Mesenchymal stem cell (in vitro differentiated cells and primary cell): ENCODE data around the gene AKAP6.

Source experiments
- DNase-seq: peaks from one replicate; pipeline ENCODE4 v3.0.0-alpha.2; 2013
- H2AFZ ChIP-seq: one replicate; pipeline ENCODE4 v1.6.1; 2013; ENCODE audit warnings: low read depth, mild to moderate bottlenecking, control low read depth, inconsistent platforms, low read length, moderate library complexity
- H2AK5ac ChIP-seq: 2 replicates; pipeline ENCODE4 v1.6.1; 2013; ENCODE audit warnings: low read length, moderate library complexity, mild to moderate bottlenecking, inconsistent platforms; ENCODE audit not compliant: severe bottlenecking
- H2BK120ac ChIP-seq: one replicate; pipeline ENCODE4 v1.6.1; 2013; ENCODE audit warnings: low read depth, mild to moderate bottlenecking, inconsistent platforms, low read length, moderate library complexity
- H2BK12ac ChIP-seq, 2 experiments: one replicate each; pipeline ENCODE4 v1.6.1; 2013; ENCODE audit warnings: inconsistent platforms in 2 of 2, low read length in 2 of 2, mild to moderate bottlenecking in 2 of 2, moderate library complexity in 2 of 2, control low read depth in 1 of 2
- H2BK15ac ChIP-seq: one replicate; pipeline ENCODE4 v1.6.1; 2013; ENCODE audit warnings: mild to moderate bottlenecking, low read depth, inconsistent platforms; ENCODE audit not compliant: poor library complexity, severe bottlenecking
- H2BK5ac ChIP-seq: 2 replicates; pipeline ENCODE4 v1.6.1; 2013; ENCODE audit warnings: low read depth, mild to moderate bottlenecking, low read length, control low read depth, inconsistent platforms; ENCODE audit not compliant: poor library complexity, severe bottlenecking
- H3K14ac ChIP-seq, 2 experiments: one replicate each; pipeline ENCODE4 v1.6.1; 2013; ENCODE audit warnings: inconsistent platforms in 2 of 2, low read length in 2 of 2, control low read depth in 1 of 2, mild to moderate bottlenecking in 1 of 2, moderate library complexity in 1 of 2
- H3K18ac ChIP-seq, 2 experiments: one replicate each; pipeline ENCODE4 v1.6.1; 2013; ENCODE audit warnings: inconsistent platforms in 2 of 2, low read length in 2 of 2, control low read depth in 1 of 2, low read depth in 1 of 2, mild to moderate bottlenecking in 1 of 2
- H3K23ac ChIP-seq, 2 experiments: one replicate each; pipeline ENCODE4 v1.6.1; 2013; ENCODE audit warnings: inconsistent platforms in 2 of 2, low read length in 2 of 2, mild to moderate bottlenecking in 2 of 2, moderate library complexity in 2 of 2, control low read depth in 1 of 2
- H3K27ac ChIP-seq: 2 replicates; pipeline ENCODE4 v1.5.1; 2013; ENCODE audit warnings: mild to moderate bottlenecking, moderate library complexity, low read length, control low read depth, inconsistent platforms; ENCODE audit not compliant: poor library complexity, severe bottlenecking
- H3K27me3 ChIP-seq, 2 experiments: 2 replicates each; pipeline versions ENCODE4 v1.6.1 to v1.7.0; 2013; ENCODE audit warnings: low read length in 2 of 2, mild to moderate bottlenecking in 2 of 2, moderate library complexity in 2 of 2, control low read depth in 1 of 2, inconsistent platforms in 1 of 2; ENCODE audit not compliant: control insufficient read depth in 1 of 2, insufficient read depth in 1 of 2
- H3K36me3 ChIP-seq, 2 experiments: 2 replicates each; pipeline versions ENCODE4 v1.6.1 to v1.7.0; 2013; ENCODE audit warnings: low read length in 2 of 2, control low read depth in 1 of 2, inconsistent platforms in 1 of 2, low read depth in 1 of 2, mild to moderate bottlenecking in 1 of 2; ENCODE audit not compliant: insufficient read depth in 2 of 2, control insufficient read depth in 1 of 2
- H3K4ac ChIP-seq, 2 experiments: one replicate each; pipeline ENCODE4 v1.6.1; 2013; ENCODE audit warnings: inconsistent platforms in 2 of 2, low read length in 2 of 2, mild to moderate bottlenecking in 2 of 2, moderate library complexity in 2 of 2, control low read depth in 1 of 2, low read depth in 1 of 2
- H3K4me1 ChIP-seq: 2 replicates; pipeline ENCODE4 v1.6.1; 2013; ENCODE audit warnings: low read depth, low read length, control low read depth; ENCODE audit not compliant: control insufficient read depth, insufficient read depth
- H3K4me2 ChIP-seq: 2 replicates; pipeline ENCODE4 v1.6.1; 2013; ENCODE audit warnings: low read length, mild to moderate bottlenecking, inconsistent platforms; ENCODE audit not compliant: poor library complexity, severe bottlenecking
- H3K4me3 ChIP-seq, 2 experiments: 2 replicates each; pipeline versions ENCODE4 v1.5.1 to v1.7.0; 2013; ENCODE audit warnings: low read length in 2 of 2, mild to moderate bottlenecking in 2 of 2, control low read depth in 1 of 2, low read depth in 1 of 2; ENCODE audit not compliant: insufficient read depth in 1 of 2
- H3K79me1 ChIP-seq: replicated peaks from 2 replicates; pipeline ENCODE4 v1.6.1; 2013; ENCODE audit warnings: mild to moderate bottlenecking, control low read depth, low read length, inconsistent platforms; ENCODE audit not compliant: poor library complexity, severe bottlenecking
- H3K9ac ChIP-seq: 2 replicates; pipeline ENCODE4 v1.7.0; 2013; ENCODE audit warnings: mild to moderate bottlenecking, low read length, moderate library complexity
- H3K9me3 ChIP-seq: 2 replicates; pipeline ENCODE4 v1.7.0; 2013; ENCODE audit warnings: mild to moderate bottlenecking, low read length; ENCODE audit not compliant: control insufficient read depth
- H4K8ac ChIP-seq: one replicate; pipeline ENCODE4 v1.6.1; 2013; ENCODE audit warnings: inconsistent platforms, mild to moderate bottlenecking, low read length, moderate library complexity
- H4K91ac ChIP-seq: one replicate; pipeline ENCODE4 v1.6.1; 2013; ENCODE audit warnings: mild to moderate bottlenecking, low read length, inconsistent platforms
- WGBS: methylation state at CpG from one replicate; pipeline ENCODE4 v1.1.7; 2013; ENCODE audit warnings: mixed read lengths; 5-methylcytosine and 5-hydroxymethylcytosine counted together

The AKAP6 gene

DNA sequence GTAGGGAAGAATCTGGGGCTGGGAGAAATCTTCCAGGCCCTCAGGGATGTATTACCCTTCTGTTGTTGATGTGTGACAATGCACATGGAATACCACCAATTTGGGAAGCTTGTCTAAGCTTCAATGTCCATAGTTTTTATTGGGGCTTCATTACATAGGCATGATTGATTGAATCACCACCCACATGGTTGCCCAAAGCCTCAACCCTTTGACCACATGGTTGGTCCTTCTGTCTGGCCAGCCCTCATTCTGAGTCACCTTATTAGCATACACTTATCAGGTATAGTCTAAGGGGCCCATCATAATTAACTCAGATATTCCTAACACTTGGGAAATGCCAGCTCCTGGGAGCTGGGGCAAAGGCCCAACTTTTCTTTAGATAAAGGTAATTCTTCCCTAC is 93.3 kb downstream of the AKAP6 start:
- DNase-seq: no peak
- H3K4me1 ChIP-seq: no peaks in the 10 kb centered on the region

GRCh38 chr14:32426028-32426427 is 96.9 kb downstream of the AKAP6 start:
- WGBS: 40% methylated on average over 1 of the region's 1 CpG
- H3K14ac ChIP-seq: no peak overlapping the region
- no peak overlapping the region for H3K18ac ChIP-seq
- H3K9me3 ChIP-seq: peaks cover 7% of the 10 kb centered on the region
- H3K36me3 ChIP-seq: no peaks in the 10 kb centered on the region
- no peak for DNase-seq
- no peaks in the 10 kb centered on the region for H3K4me1 ChIP-seq
- H3K4me3 ChIP-seq: no peak overlapping the region
- no peak overlapping the region for H4K91ac ChIP-seq
- no peak overlapping the region for H3K4ac ChIP-seq
- H2BK12ac ChIP-seq: no peak overlapping the region
- H2BK120ac ChIP-seq: no peak overlapping the region
- no peaks in the 10 kb centered on the region for H3K79me1 ChIP-seq
- H2AK5ac ChIP-seq: no peak overlapping the region
- H2BK15ac ChIP-seq: no peak overlapping the region
- H3K9ac ChIP-seq: no peak overlapping the region
- no peak overlapping the region for H2AFZ ChIP-seq
- H3K4me2 ChIP-seq: no peak overlapping the region
- no peak overlapping the region for H2BK5ac ChIP-seq
- H3K23ac ChIP-seq: no peak overlapping the region
- H4K8ac ChIP-seq: no peak overlapping the region
- H3K27me3 ChIP-seq: no peaks in the 10 kb centered on the region
- H3K27ac ChIP-seq: no peak overlapping the region

More for the DNA sequence above, 93.3 kb downstream of the AKAP6 start:
- no peak overlapping the region for H2BK12ac ChIP-seq
- no peak overlapping the region for H3K4me2 ChIP-seq
- H3K14ac ChIP-seq: no peak overlapping the region
- H3K36me3 ChIP-seq: no peaks in the 10 kb centered on the region
- H4K8ac ChIP-seq: no peak overlapping the region
- H2AK5ac ChIP-seq: peak overlapping the region; percentile 54
- H3K4ac ChIP-seq: no peak overlapping the region
- H3K27me3 ChIP-seq: no peaks in the 10 kb centered on the region
- peaks cover 7% of the 10 kb centered on the region for H3K9me3 ChIP-seq
- no peak overlapping the region for H3K4me3 ChIP-seq
- no peak overlapping the region for H2BK15ac ChIP-seq
- no peak overlapping the region for H3K23ac ChIP-seq
- no peaks in the 10 kb centered on the region for H3K79me1 ChIP-seq
- H4K91ac ChIP-seq: no peak overlapping the region
- H2AFZ ChIP-seq: no peak overlapping the region
- no peak overlapping the region for H3K18ac ChIP-seq
- H3K27ac ChIP-seq: no peak overlapping the region
- H2BK120ac ChIP-seq: no peak overlapping the region
- no peak overlapping the region for H3K9ac ChIP-seq
- H2BK5ac ChIP-seq: no peak overlapping the region

DNA sequence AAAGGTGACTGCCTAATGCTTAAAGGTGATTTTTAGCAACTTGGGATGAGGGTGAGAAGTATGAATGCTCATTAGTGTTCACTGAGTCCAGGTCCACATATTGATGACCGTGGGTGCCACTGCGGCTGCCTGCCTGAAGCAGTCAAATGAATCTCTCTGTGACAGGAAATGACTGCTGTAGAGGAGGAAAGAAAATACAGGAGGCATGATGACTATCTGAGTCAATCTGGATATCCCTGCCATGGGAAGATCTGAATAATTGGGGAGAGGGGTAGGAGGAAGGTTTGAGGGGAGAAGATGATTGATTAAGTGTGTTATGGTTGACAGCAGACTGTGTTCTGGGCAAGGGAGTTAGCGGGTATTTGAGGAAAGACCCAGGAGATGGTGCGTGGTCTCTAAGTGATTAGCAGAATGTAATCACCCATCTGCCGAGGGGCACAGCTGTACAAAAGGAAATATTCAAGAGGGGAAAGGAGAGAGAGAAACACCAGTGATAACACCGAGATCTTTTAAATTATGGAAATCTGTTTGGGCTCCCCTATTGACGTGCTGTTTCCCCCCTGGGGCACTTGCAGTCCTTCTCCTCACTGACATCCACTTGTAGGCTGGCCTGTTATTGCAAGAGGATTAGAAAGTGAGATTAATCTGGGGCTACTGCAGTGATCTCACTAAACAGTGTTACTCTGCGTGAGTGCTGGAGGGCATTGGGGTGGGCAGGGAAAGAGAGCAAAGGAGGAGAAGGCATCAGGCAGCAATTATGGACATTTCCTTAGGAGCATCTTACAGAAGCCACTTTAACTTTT is 97.7 kb downstream of the AKAP6 start:
- Histone ChIP-seq H2AK5ac (peak overlapping the region; percentile 22), H2BK15ac (no peak overlapping the region), H4K91ac (no peak overlapping the region), H3K23ac (no peak overlapping the region), H3K4me3 (no peak overlapping the region), H2AFZ (no peak overlapping the region), H4K8ac (no peak overlapping the region), H3K18ac (peak overlapping the region in 1 of 2 experiments; percentile 17), H3K4me1 (no peaks in the 10 kb centered on the region), H2BK5ac (no peak overlapping the region), H3K9me3 (peaks cover 7% of the 10 kb centered on the region), H3K27ac (no peak overlapping the region), H3K27me3 (no peaks in the 10 kb centered on the region), H3K9ac (no peak overlapping the region), H2BK120ac (no peak overlapping the region), H3K36me3 (no peaks in the 10 kb centered on the region), H3K4me2 (no peak overlapping the region), H3K4ac (no peak overlapping the region), H2BK12ac (no peak overlapping the region), H3K14ac (no peak overlapping the region), H3K79me1 (no peaks in the 10 kb centered on the region)
- WGBS: 57% methylated on average over 8 of the region's 8 CpGs
- DNase-seq: peak; percentile 3

DNA sequence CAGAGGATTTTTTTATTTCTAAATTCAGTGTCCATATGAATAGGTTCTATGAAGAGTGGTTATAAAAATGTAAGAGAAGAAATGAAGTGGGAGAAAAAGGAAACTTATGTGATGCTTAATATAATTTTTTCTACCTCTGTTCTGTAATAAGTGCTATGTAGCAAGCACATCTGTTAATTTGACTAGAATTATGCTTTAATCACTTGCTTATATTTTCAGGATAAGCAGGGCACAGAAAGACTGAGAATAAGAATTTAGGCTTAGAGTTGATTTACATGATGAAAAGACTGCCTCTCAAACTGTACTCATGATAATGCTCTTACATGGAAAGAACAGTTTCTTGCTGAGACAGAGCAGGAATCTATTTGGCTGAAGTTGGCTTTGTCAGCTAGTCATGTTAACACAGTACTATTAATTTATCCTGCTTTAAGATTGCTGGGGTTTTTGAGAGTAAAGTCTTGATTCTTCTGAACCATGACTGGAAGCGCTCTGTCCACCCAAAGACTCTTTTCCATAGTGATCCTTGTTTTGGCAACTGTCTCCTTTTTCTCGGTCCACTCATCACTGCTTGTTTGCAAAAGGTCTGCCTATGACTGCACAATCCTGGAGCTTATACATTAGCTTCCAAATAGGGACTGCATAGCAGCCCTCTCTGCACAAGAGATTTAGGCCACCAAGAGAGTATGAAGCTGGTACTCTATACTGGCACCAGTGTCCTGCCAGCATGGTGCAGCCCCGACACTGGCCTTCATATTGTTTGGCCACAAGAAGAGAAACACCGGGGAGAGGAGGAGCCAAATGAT is 98.8 kb downstream of the AKAP6 start:
- Histone ChIP-seq H3K23ac (no peak overlapping the region), H2BK12ac (no peak overlapping the region), H2BK120ac (no peak overlapping the region), H4K91ac (no peak overlapping the region), H3K18ac (no peak overlapping the region), H3K9me3 (no peaks in the 10 kb centered on the region), H3K79me1 (no peaks in the 10 kb centered on the region), H3K36me3 (no peaks in the 10 kb centered on the region), H3K27ac (no peak overlapping the region), H2AFZ (no peak overlapping the region), H2AK5ac (no peak overlapping the region), H3K4ac (no peak overlapping the region), H3K9ac (no peak overlapping the region), H3K4me2 (no peak overlapping the region), H2BK15ac (no peak overlapping the region), H4K8ac (no peak overlapping the region), H3K14ac (no peak overlapping the region), H3K4me1 (peaks cover 2% of the 10 kb centered on the region), H3K4me3 (no peak overlapping the region), H3K27me3 (no peaks in the 10 kb centered on the region), H2BK5ac (no peak overlapping the region)
- DNase-seq: no peak
- 93% methylated on average over 4 of the region's 4 CpGs for WGBS
